Stomach (tissue), 4 donors: Measurements from ENCODE around the gene ELOVL5.

Experiments used
- CTCF ChIP-seq, 7 experiments: fragments of 450-650 bp in 4 of 7; fragments of 200-600 bp in 3 of 7; sonication (generic) in 3 of 7; IDR thresholded peaks; one replicate each; pipeline ENCODE4 v1.5.1; 2016 to 2019; ENCODE audit warnings: antibody characterized with exemption in 7 of 7, control low read depth in 2 of 7, mild to moderate bottlenecking in 1 of 7
- POLR2A ChIP-seq, 4 donors: fragments of 450-650 bp; IDR thresholded peaks; one replicate each; pipeline ENCODE4 v1.6.1; 2016; ENCODE audit warnings: antibody characterized with exemption in 4 of 4, control low read depth in 2 of 4, mild to moderate bottlenecking in 1 of 4, moderate library complexity in 1 of 4

GRCh38 chr6:53339424-53339823 is 9.3 kb downstream of the ELOVL5 start:
- no peak for TF ChIP-seq CTCF (IDR thresholded peaks at IDR 0.05)
- no peak for TF ChIP-seq POLR2A (IDR thresholded peaks at IDR 0.05)
